ENCODE results near the gene IDI2. TPM values are rescaled to one million over a fixed set of nuclear protein-coding genes. Genes with fewer than 3 reads are reported as not detected.

IDI2 gene
- total RNA-seq, 1 experiment from 2014 or later: not detected

GRCh38 chr10:986137-986825, 39.4 kb downstream of the IDI2 start (continued):
- TF ChIP-seq PRDM15 (CRISPR knock-in tag; IDR thresholded peaks at IDR 0.05) (no peak), GTF2I (CRISPR knock-in tag; conservative IDR thresholded peaks at IDR 0.05) (no peak), ELF4 (CRISPR knock-in tag; IDR thresholded peaks at IDR 0.05; ENCODE audit: low read depth) (no peak), ATF3 (CRISPR knock-in tag; conservative IDR thresholded peaks at IDR 0.05) (no peak)

GRCh38 chr10:985361-985760, 40.3 kb downstream of the IDI2 start:
- H3K9me3 Mint-ChIP-seq: peaks cover 16% of the 10 kb centered on the region
- DNase-seq (ENCODE audit: low spot score) (no peak), ATAC-seq (no peak)
- H3K4me3 Mint-ChIP-seq: no peak overlapping the region
- CTCF ChIA-PET: interaction anchor here (1.0 kb wide), 1 partner anchor 125 kb away, joined by 3 read pairs; no protein-coding TSS in a partner anchor
- POLR2A ChIA-PET: no interaction called here
- peaks cover 19% of the 10 kb centered on the region for H3K36me3 Mint-ChIP-seq
- H3K27me3 Mint-ChIP-seq (ENCODE audit: low read depth): peaks cover 6% of the 10 kb centered on the region
- no peak for TF ChIP-seq PRDM15 (CRISPR knock-in tag; IDR thresholded peaks at IDR 0.05)
- no peak for TF ChIP-seq CBFB (CRISPR knock-in tag; IDR thresholded peaks at IDR 0.05; ENCODE audit: low read depth)
- no peak for TF ChIP-seq HMGA2 (CRISPR knock-in tag; IDR thresholded peaks at IDR 0.05)
- TF ChIP-seq AR (CRISPR knock-in tag; IDR thresholded peaks at IDR 0.05): no peak
- no peak for TF ChIP-seq ZNF532 (CRISPR knock-in tag; IDR thresholded peaks at IDR 0.05; ENCODE audit: borderline replicate concordance)
- no peak for TF ChIP-seq KAT7 (CRISPR knock-in tag; IDR thresholded peaks at IDR 0.05; ENCODE audit: borderline replicate concordance)
- H3K27ac Mint-ChIP-seq: no peak overlapping the region
- H3K4me1 Mint-ChIP-seq: peaks cover 20% of the 10 kb centered on the region
